NAMALWA (cell line): ENCODE data around the gene CDKAL1.
"Not testable (repeated sequence)": the region's sequence is repeated elsewhere in the genome, so short reads cannot be mapped to it uniquely, and the experiment has no call there.

ENCODE experiments used
- DNase-seq: peaks from one replicate; pipeline ENCODE4 v3.0.0-alpha.2; 2015; ENCODE audit warnings: low spot score

CDKAL1 gene

DNA sequence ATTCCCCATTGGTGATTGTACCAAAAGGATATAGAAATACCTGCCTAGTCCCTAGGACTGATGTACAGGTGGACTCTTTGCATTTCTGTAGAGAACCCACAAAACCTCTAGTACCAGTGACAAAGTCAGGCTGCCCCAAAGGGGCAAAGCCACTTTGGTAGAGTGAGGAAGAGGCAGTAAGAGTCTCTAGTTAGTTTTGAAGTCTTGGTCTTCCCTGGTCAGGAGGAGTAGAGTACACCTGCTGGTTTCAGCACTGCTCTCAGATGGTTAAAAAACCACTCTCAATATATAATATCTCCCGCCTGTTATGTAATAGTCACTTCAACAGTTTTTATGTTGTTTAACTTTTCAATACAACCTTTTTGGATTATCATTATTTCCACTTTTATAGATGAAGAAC is 344.9 kb downstream of the CDKAL1 start:
- no peak for DNase-seq

DNA sequence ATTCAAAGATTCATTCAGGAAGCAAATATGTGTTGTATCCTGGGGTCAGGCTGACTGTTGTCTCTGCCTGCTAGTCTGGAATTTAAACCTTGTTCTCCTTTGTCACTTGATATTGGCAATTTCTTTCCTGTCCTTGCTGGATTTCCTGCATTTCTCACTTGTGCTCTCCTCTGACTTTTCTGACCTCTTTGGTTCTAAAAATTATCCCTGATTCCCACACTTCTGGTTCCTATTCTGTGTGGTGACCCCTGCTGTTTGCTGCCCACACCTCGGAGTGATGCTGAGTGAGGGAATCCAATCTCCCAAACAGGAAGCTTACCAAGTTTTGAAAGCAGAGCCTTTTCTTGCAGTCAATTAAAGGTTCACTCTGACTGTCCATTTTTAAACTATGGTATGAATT is 345.3 kb downstream of the CDKAL1 start:
- no peak for DNase-seq

DNA sequence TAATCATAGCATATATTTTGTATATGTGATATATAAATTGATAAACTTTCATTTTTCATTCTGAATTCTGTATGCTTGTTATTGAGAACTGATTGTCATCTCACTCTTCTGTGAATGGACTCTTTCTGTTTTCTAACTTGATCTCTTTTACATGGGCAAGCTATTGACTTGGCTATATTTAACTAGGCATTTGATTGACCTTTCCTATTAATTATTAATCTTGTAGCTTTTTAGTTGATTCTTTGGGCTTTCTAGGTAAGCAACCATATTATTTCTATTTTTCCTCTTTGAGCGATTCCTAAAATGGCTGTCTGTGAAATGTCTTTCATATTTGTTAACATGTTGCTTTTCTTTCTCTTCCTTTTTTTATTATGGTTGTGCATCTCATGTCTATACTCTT is 347.1 kb downstream of the CDKAL1 start:
- DNase-seq = no peak

DNA sequence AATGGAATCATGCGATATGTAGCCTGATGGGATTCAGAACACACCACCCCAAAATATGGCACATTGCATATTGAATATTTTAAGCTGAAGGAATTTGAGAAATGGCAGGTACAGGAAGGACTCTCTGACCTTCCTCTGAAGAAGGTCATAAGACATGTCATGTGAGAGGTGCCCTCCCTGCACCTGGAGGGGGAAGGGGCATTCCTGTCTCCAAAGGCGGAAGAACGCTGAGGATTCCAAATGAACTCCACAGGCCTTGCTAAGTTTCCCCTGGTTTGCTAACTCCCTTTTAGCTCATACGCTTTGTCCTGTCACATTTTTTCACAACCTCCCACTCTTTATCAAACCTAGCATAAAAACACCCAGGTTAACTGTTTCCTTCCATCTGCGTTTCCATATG is 347.8 kb downstream of the CDKAL1 start:
- DNase-seq = no peak

DNA sequence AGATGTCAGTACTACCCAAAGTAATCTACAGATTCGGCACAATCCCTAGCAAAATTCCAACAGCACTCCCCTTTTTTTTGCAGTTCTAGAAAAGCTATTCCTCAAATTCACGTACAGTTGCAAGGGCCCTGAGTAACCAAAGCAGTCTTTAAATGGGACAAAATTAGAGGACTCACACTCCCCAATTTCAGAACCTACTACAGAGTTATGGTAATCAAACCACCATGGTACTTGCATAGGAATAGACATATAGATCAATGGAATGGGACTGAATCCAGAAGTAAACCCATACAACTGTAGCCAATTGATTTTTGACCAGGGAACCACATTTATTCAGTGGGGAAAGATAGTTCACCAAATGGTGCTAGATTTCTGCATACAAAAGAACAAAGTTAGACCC is 350.8 kb downstream of the CDKAL1 start:
- no peak for DNase-seq

DNA sequence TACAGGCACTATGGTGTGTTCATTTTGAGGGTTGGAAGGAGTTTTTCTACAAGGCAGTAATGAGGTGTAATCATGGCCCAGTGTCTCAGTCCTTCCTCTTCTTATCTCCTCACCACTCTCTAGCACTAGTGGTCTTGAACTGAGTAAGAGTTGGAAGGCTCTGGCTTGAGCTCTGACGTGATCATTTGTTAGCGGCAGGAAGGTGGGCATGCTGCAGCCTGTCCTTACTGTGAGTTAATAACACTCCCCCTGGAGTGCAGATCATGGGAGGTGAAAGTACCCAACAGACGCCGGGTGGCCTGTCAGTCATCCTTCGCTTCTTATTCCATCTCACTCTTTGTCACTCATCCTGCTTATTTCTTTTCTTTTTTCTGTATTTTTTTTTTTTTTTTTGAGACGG is 356.9 kb downstream of the CDKAL1 start:
- DNase-seq = no peak

DNA sequence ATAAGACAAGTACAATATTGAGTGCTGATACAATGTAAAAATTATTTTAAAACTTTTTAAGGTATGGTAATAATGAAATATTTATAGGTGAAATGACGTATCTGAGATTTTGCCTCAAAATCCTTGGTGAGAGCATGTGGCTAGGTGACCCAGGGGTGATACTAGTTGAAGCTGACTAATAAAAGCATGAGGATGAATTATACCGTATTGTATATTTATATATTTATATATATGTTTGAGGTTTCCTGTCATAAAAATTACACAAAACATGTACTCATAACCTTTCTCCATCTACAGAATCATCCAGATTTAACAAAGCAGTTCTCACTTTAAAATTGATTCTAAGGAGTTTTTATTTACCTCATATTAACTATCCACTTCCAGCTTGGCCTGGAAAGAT is 358.1 kb downstream of the CDKAL1 start:
- no peak for DNase-seq

DNA sequence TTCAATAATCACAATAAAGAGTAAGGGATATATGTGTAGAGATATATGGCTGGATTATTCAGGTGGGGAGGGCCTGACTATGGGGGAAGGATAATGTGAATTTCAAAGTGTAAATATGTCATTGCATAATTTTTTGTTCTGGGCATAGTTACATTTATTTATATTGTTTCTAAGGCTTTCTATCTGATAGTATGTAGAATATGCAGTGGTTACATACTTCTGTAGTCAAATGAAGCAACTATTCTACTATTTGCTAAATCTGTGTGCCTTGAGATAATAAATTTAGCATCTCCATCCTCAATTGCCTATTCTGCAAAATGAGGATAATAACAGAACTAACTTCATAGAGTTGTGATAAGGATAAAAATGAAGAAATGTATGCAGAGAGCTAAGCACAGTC is 359.2 kb downstream of the CDKAL1 start:
- no peak for DNase-seq

DNA sequence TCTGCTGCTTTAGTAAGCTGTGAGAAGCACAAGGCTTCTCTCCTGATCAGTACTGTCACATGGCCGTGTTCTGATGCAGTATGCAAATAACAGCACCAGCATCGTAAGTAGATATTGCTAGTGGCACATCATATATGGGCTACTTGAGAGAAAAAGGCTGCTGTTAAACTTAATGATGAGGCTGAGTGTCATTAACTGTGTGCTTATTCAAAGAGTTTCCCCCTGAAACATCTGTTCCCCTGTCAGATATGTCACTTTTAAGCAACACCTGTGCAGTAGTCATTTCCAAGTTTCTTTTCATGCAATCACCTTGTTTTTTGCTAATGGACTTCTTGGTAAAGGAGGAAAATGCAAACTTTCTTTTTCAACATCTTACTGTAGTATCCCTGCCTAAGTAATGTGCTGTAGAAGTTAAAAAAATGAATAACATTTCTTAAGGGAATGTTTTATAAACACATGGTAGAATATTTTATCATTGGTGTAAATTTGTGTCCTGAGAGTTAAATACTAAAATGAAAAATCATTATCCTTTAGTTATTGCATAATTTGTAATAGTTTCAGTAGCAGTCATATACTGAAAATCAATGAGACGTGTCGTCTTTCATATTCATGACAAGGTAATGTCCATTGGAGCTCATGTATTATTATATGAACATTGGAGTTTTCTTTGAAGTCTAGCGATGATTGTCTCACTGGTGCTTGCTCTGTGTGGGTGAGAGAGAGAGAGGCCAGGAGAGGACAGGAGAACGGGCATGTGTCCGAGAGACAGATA is 366.3 kb downstream of the CDKAL1 start:
- no peak for DNase-seq

DNA sequence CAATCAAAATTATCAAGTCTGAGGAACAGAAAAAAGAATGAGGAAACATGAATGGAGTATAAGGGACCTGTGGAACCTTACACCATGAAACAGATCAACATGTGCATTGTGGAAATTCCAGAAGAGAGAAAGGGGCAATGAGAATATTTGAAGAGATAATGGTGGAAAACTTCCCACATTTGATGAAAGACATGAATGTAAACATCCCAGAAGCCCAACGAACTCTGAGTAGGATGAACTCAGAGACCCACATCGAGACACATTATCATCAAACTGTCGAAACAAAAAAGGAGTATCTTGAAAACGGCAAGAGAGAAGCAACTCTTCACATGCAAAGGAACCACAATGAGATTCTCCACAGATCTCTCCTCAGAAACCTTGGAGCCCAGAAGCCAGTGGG is 371.1 kb downstream of the CDKAL1 start:
- DNase-seq = no peak

DNA sequence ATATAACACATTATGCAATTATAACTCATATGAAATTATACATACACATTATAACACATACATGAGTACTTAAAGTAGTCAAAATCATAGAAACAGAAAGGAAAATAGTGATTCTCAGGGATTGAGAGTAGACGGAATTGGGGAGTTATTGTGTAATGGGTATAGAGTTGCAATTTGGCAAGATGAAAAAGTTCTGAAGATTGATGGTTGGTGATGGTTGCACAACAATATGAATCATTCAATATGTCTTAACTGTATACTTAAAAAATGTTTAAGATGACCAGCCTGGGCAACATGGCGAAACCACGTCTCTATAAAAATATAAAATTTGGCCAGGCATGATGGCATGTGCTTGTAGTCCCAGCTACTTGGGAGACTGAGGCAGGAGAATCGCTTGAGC is 372.7 kb downstream of the CDKAL1 start:
- no peak for DNase-seq

DNA sequence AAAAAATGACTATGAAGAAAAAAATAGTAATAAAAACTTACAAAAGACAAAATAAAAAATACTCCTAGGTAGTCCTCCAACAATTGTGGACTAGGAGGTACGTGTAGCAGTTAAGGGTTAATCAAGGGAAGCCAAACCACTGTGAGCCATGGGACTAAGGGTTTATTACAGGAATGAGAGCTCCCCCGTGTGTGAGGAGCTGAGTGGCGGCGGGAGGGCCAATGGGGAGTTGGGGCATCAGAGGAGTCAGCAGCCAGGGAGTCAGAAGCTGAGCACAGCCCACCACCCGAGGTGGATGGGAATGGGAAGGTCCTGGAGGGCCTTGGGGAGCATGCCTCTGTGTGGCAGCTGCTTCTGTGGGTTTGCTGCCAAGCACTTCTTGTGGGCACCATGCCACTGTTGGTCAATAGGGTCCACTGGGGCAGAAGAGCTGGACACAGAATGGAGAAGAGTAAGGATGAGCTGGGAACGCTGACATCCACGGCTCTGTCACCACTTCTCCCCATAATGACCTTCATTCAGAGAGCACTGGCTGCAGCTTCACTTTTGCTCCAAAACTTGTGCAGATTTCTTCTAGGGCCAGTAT is 373.3 kb downstream of the CDKAL1 start:
- DNase-seq = no peak

DNA sequence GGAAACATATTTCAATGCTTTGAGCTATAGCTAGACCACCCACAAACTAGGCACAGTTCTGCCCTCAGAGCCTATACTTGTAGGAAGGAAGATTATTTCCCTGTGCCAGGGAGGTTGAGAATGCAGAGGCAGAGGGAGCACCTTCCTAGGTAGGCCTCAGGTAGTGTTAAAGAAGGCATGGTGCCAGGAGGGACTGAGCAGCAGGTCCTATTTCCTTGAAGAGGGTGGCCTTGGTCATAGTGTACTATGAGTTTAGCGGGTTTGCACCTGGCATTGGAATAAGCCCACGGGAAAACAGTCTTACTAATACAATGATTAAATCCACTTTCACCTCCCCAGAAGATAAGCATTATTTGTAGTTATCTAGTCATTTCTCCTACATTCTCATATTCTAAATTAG is 375.4 kb downstream of the CDKAL1 start:
- no peak for DNase-seq

DNA sequence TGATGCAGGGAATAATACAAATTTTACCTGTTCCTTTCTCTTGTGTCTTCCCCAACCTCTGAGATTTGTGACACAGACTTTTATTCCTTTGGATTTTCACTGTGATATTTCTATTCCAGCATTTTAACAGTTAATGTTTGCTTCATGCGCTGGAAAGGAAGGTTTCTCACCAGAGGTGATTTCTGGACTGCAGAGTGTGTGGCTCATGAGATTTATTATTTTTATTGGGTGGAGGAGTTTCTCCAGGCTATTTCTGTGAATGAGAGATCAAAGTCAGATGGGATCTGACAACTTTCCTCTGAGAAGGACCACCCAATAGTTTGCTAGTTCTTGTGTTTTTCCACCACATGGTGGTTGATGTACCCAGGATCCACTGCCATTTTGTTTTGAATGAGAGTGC is 377.5 kb downstream of the CDKAL1 start:
- DNase-seq = no peak

DNA sequence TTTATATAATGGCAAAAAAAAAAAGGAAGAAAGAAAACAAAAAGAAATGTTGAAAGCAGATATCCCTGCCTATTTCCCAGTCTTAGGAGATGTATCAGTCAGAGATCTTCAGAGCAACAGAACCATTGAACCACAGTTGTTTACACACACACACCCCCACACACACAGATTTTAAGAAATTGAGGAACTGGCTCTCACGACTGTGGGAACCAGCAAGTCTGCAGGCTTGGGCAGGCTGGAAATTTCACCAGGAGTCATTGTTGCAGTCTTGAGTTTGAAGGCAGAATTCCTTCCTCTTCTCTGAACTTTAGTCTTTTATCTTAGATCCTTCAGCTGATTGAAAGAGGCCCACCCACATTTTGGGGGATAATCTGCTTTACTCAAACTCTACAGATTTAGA is 380.9 kb downstream of the CDKAL1 start:
- DNase-seq = no peak

DNA sequence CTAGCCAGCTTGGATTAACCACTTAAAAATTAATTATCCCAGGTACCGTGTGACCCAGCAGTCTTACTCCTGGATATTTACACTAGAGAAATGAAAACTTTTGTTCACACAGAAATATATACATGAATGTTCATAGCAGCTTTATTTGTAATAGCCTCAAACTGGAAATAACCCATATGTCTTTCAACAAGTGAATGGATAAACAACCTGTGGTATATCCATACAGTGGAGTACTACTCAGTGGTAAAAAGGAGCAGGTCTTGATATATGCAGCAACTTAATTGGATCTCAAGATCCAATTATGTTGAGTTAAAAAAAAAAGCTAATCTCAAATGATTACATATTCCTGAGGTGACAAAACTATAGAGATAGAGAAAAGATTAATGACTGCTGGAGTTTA is 381.4 kb downstream of the CDKAL1 start:
- DNase-seq = no peak

DNA sequence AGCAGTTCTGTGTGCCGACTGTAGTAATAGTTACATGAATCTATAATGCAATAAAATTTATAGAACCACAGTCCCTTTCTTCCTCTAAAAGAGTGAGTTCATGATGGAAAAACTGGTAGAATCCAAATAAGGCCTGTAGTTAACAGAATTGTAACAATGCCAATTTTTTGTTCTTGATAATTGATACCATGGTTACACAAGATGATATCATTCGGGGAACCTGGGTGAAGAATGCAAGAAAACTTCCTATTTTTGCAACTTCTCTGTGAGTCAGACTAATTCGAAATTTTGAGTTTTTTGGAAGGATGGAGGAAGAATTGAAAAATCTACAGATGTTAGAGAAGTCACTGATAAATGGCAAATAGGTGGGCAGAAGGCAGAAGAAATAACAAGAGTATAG is 381.8 kb downstream of the CDKAL1 start:
- DNase-seq = no peak

DNA sequence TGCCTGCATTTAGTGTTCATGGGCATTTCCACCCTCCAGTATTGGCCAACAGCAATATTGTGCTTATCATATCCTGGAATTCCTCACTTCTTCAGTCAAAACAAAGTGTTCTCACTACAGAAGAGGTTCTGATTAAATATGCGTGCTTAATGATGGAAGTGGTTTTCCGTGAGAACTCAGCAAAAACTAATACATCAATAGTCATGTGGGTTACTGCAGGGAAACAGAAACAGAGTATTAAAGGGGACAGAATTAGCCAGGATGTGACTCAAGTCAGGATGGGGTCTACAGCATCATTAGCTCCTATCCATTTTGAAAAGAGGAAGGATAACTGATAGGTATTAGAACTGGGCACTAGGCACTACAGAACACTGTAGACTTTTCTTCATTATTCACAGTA is 384.6 kb downstream of the CDKAL1 start:
- no peak for DNase-seq

DNA sequence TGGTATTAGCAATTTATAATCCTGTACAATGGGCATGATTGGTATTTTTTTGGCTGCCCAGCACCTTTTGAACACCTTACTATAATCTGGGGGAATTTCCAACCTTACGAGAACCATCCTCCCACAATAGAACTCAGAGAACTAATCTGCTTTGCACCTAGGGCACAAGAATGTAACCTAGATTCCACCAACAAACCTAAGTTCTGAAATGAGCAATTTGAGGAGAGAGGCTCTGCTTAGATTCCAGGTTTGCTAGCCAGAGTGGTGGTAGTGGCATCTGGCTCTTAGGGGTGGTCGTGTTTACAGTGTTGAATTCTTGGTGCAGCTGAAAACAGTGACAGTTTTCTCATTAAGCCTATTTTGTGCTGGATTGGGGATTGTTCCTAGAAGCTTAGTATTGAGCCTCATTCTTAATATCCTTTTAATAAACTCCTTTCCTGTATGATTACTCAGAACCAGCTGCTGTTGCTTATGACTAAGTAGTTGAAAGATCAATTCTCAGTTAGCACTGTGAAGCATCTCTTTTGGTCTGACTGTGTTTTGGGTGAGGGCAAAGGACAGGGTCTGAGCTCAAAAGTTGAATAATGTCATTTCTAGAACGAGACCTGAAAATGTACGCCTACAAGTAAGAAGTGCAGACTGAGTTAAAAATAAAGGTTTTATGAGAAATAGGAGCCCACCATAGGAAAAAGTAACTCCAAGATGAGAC is 385.6 kb downstream of the CDKAL1 start:
- no peak for DNase-seq

DNA sequence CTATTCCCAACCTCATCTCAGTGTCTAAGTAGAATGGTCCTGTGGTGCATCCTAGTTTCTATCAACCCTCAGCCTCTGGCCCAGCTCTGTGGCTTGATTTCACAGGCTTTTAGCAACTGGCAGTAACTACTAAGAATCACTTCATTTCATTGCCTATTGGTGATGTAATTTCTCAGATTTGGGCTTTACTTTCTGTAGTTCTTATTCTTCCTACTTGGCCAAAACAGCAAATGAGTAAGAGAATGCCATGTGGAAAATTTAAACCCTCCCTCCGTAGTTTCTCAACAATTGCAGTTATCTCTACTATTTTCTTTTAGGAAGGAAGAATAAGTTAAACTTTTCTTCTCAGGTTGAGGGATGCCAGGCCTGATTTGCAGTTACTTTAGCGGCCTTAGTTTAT is 387.3 kb downstream of the CDKAL1 start:
- no peak for DNase-seq

DNA sequence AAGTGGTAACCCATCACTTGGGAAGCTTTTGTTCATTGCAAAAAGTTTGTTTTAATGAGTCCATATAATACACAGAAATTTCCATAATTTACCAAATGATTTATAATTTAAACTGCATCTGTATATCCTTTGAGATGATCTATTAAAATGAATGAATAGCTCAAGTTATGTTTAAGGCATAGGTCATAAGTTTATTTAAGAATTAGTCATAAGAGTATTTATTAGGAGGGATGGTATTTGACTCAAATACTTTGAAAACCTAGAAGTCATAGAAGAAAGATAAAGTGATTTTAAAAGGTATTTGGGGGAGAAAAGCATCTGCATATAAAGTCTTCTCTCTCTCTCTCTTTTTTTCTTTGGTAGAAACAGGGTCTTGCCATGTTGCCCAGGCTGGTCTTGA is 388.5 kb downstream of the CDKAL1 start:
- no peak for DNase-seq

DNA sequence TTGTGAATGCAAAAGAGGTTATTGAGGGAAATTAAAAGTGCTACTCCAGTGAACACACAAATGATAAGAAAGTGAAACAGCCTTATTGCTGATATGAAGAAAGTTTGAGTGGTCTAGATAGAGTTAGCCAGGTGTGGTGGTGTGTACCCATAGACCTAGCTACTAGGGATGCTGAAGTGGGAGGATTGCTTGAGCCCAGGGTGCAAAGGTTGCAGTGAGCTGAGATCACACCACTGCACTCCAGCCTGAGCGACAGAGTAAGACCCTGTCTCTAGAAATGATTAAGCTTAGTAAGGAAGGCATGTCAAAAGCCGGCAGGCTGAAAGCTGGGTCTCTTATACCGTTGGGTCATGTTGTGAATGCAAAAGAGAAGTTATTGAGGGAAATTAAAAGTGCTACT is 389.8 kb downstream of the CDKAL1 start:
- DNase-seq = not testable (repeated sequence)

DNA sequence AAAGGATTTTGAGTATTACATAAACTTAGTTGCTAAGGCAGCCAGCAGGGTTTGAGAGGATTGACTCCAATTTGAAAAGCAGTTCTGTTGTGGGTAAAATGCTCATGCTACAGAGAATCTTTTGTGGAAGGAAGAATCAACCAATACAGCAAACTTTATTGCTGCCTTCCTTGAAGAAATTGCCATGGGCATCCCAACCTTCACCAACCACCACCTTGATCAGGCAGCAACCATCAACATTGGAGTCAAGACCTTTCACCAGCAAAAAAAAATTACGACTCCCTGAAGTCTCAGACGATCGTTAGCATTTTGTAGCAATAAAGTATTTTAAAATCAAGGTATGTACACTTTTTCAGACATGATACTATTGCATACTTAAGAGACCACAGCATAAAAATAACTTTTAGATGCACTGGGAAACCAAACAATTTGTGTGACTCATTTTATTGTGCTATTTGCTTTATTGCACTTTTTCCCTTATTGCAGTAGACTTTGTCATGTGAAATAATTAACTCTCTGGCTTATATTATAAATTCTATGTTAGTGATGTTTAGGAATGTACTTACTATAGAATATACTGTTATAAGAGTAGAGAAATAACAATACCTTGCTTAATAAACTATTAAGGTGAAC is 390.8 kb downstream of the CDKAL1 start:
- no peak for DNase-seq
